Nephron progenitor cell (in vitro differentiated cells): ENCODE measurements around the gene SRSF4.

Experiments
- DNase-seq: peaks from one replicate; pipeline ENCODE4 v3.0.0; 2021
- H3K27ac Mint-ChIP-seq: 2 replicates; pipeline ENCODE4 v1.8.0; 2021; ENCODE audit warnings: mild to moderate bottlenecking, moderate library complexity, mixed read lengths
- H3K27me3 Mint-ChIP-seq: 2 replicates; pipeline ENCODE4 v1.8.0; 2021; ENCODE audit warnings: mild to moderate bottlenecking, low read depth, mixed read lengths; ENCODE audit not compliant: poor library complexity
- H3K36me3 Mint-ChIP-seq: 2 replicates; pipeline ENCODE4 v1.8.0; 2021; ENCODE audit warnings: low read depth, mixed read lengths
- H3K4me1 Mint-ChIP-seq: 2 replicates; pipeline ENCODE4 v1.8.0; 2021; ENCODE audit warnings: mixed read lengths
- H3K4me3 Mint-ChIP-seq: 2 replicates; pipeline ENCODE4 v1.8.0; 2021; ENCODE audit warnings: mild to moderate bottlenecking, moderate library complexity, mixed read lengths
- H3K9me3 Mint-ChIP-seq: 2 replicates; pipeline ENCODE4 v1.8.0; 2021; ENCODE audit warnings: mild to moderate bottlenecking, moderate library complexity, mixed read lengths
- TF ChIP-seq, protein P1 (sequence below): fragments of 200-600 bp; sonication (generic); IDR thresholded peaks from 2 replicates; pipeline ENCODE4 v1.5.0; 2021; ENCODE audit warnings: antibody characterized with exemption

SRSF4 gene

DNA sequence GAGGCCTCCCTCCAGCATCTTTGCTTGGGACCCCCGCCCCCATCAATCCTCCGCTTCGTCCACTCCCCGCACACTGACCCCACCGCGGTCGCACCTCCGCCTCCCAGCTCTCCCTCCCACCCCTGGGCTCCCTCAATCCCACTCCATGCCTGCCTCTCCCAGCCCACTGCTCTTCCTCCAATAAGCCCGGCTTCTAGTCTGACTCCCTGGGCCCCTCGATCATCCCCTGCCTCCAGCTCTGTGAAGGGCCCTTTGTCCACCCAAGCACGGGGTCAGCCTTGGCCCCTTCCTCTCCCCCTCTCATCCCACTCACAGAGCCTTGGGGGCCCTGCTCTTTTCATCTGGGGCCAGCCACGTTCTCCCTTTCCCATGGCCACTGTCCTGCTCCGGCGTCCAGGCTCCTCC, 56.5 kb downstream of the SRSF4 start:
- Mint-ChIP-seq H3K4me3 (peak overlapping the region; percentile 76), H3K36me3 (peaks cover 2% of the 10 kb centered on the region), H3K9me3 (no peaks in the 10 kb centered on the region), H3K4me1 (peaks cover 20% of the 10 kb centered on the region), H3K27ac (no peak overlapping the region), H3K27me3 (peaks cover 47% of the 10 kb centered on the region)
- TF ChIP-seq, protein P1, sequence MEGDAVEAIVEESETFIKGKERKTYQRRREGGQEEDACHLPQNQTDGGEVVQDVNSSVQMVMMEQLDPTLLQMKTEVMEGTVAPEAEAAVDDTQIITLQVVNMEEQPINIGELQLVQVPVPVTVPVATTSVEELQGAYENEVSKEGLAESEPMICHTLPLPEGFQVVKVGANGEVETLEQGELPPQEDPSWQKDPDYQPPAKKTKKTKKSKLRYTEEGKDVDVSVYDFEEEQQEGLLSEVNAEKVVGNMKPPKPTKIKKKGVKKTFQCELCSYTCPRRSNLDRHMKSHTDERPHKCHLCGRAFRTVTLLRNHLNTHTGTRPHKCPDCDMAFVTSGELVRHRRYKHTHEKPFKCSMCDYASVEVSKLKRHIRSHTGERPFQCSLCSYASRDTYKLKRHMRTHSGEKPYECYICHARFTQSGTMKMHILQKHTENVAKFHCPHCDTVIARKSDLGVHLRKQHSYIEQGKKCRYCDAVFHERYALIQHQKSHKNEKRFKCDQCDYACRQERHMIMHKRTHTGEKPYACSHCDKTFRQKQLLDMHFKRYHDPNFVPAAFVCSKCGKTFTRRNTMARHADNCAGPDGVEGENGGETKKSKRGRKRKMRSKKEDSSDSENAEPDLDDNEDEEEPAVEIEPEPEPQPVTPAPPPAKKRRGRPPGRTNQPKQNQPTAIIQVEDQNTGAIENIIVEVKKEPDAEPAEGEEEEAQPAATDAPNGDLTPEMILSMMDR, result no peak
- DNase-seq, result no peak

DNA sequence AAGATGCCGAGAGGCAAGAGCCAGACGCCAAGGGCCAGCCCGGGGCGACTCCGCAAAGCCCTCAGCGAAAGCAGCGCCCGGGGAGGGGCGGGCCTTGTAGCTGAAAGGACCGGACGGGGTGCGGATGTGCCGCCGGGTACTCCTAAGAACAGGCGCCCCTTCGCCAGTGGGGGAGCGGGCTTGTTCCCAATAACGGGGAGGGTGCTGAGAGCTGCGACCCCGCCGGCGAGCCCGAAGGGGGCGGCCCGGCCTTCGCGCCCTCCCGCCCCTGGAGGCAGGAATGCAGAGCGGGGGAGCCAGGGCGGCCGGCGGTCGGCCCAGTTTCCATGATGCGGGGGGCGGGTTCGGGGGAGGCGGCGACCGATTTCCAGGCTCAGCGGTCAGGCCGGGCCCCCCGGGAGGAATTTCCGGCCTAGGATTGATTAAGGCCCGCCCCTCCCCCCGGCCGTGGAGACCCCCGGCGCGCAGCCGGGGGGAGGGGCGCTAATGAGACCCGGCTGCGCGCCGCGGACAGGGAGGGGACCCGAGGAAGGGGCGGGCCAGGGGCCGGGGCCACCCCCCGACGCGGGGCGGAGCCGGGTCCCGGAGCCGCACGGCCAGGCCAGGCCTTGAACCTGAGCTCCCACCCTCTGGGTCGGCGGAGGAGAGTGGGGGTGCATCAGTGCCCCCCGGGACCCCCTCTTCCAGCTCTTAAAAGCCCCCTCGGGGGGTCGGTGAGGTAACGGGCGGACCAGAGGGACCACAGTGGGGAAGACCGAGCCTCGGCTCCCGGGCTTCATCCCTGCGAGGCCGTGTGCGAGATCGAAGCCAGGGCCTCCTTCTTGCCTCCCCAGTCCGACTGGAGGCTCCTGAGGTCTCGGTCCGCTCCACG, 57.1 kb downstream of the SRSF4 start:
- no peak overlapping the region for H3K27ac Mint-ChIP-seq
- peak overlapping the region; percentile 76 for H3K4me3 Mint-ChIP-seq
- H3K4me1 Mint-ChIP-seq, result peaks cover 16% of the 10 kb centered on the region
- peak; percentile 90 for DNase-seq
- peaks cover 8% of the 10 kb centered on the region for H3K36me3 Mint-ChIP-seq
- TF ChIP-seq, protein P1, result peak; percentile 62
- peaks cover 48% of the 10 kb centered on the region for H3K27me3 Mint-ChIP-seq
- H3K9me3 Mint-ChIP-seq, result no peaks in the 10 kb centered on the region

DNA sequence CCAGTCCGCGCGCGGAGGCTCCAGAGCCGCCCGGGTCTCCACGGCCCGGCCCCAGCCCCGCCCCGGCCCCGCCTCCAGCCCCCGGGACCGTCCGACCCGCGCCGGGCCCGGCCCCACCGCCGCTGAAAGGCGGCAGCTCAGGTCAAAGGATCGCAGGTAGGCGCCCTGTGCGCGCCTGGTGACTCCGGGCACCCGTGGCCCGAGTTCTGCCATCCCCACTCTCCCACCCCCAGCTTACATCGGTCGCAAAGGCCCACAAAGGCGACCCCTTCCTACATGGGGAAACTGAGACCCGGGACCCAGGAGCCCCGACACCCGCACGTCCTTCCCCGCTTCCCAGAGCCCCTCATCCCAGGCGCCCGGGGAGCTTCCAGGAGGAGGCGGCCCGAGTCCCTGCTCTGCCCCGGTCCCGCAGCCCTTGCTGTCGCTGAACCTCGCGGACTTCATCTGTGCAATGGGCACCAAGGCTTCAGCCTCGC, 57.8 kb downstream of the SRSF4 start, which contains the start of gene TMEM200B:
Gene TMEM200B (minus strand): TSS at position 17 of the 479 bp plus-strand sequence. CDS start 2,075 bp downstream, outside the sequence.
- H3K27ac Mint-ChIP-seq, result no peak within 1 kb of the TSS

DNA sequence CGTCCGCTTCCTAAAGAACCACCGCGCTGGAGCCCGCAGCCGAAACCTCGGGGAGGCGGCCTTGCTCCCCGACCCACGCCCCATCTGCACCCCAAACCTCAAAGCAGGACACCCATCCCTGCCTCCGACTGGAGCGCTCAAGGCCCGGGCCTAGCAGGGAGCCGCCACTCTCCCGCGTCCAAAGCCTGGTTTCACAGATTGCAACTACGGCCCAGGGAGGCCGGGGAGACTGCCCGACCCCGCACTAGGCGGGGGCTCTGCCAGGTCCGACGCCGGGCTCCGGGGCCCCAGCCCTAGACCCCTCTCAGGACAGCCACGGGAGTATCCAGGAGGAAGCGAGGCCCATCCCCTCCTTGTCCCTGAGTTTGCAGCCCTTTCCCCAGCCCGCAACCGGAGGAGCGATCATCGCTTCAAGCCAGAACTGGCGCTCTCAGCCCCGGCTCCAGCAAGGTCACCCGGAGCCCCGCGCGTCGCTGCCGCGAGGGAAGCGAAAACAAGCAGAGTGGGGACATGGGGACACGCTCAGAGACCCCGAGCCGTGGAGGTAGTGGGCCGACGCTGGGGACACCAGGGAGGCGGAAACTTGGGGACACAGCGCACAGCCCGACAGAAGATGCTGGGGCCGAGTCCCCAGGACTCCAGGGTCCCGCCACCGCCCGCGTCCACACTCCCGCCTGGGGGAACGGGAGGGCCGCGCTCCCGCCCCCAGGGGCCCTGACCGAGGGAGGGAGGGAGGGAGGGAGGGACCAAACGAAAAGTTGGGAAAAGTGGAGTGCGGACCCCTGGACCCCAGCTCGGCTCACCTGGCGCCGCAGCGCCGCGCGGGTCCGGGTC, 58.4 kb downstream of the SRSF4 start:
- H3K27me3 Mint-ChIP-seq, result peaks cover 54% of the 10 kb centered on the region
- H3K4me1 Mint-ChIP-seq, result peaks cover 16% of the 10 kb centered on the region
- H3K4me3 Mint-ChIP-seq, result peak overlapping the region; percentile 72
- peak; percentile 48 for DNase-seq
- peaks cover 20% of the 10 kb centered on the region for H3K36me3 Mint-ChIP-seq
- no peak overlapping the region for H3K27ac Mint-ChIP-seq
- H3K9me3 Mint-ChIP-seq, result no peaks in the 10 kb centered on the region
- TF ChIP-seq, protein P1, result no peak

More for the DNA sequence above, 57.8 kb downstream of the SRSF4 start, which contains the start of gene TMEM200B:
- peak within 1 kb of the TSS; percentile 72 for H3K4me3 Mint-ChIP-seq
- peaks cover 16% of the 10 kb centered on the region for H3K4me1 Mint-ChIP-seq
- peak; percentile 53 for DNase-seq
- H3K36me3 Mint-ChIP-seq, result peaks cover 14% of the 10 kb centered on the region
- TF ChIP-seq, protein P1, result no peak
- H3K9me3 Mint-ChIP-seq, result no peaks in the 10 kb centered on the region
- peaks cover 52% of the 10 kb centered on the region for H3K27me3 Mint-ChIP-seq

DNA sequence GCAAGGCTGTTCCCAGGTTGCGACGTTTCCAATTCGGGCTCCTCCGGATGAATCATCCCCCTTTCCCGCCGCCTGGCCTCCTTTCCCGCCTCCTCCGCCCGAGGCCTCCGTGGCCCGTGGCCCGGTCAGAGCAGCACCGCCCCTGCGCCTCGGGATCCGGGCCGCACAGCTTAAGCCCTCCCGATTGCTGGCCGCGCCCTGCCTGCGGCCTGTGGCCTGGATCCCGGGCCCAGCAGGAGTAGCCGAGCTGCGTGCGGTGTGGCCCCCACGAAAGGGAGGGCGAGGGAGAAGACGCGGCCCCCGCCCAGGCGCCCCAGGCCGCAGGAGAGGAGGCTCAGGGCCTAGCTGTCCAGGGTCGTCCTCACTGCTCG, 59.0 kb downstream of the SRSF4 start:
- peak overlapping the region; percentile 72 for H3K4me3 Mint-ChIP-seq
- peak; percentile 34 for DNase-seq

More for the DNA sequence above, 59.0 kb downstream of the SRSF4 start:
- TF ChIP-seq, protein P1, result no peak
- H3K27me3 Mint-ChIP-seq, result peaks cover 52% of the 10 kb centered on the region
- peaks cover 12% of the 10 kb centered on the region for H3K4me1 Mint-ChIP-seq
- no peaks in the 10 kb centered on the region for H3K9me3 Mint-ChIP-seq
- no peak overlapping the region for H3K27ac Mint-ChIP-seq
- H3K36me3 Mint-ChIP-seq, result peaks cover 24% of the 10 kb centered on the region
